MM.1S (cell line): Measurements from ENCODE around the gene RAI1.

Experiments
- DNase-seq: peaks from one replicate; pipeline ENCODE4 v3.0.0-alpha.2; 2015
- H2AFZ ChIP-seq: fragments of 300-600 bp; sonication (generic); 2 replicates; pipeline ENCODE4 v1.6.0; 2016; ENCODE audit warnings: antibody characterized with exemption, low read length
- H3F3A ChIP-seq: fragments of 300-600 bp; sonication (generic); 2 replicates; pipeline ENCODE4 v1.6.1; 2016; ENCODE audit warnings: mild to moderate bottlenecking, antibody characterized with exemption, low read length, moderate library complexity, mixed read lengths; ENCODE audit not compliant: insufficient read depth
- H3K27ac ChIP-seq: fragments of 300-600 bp; sonication (generic); 2 replicates; pipeline ENCODE4 v1.5.1; 2016; ENCODE audit warnings: mild to moderate bottlenecking, low read length
- H3K27me3 ChIP-seq: fragments of 300-600 bp; sonication (generic); replicated peaks from 2 replicates; pipeline ENCODE4 v1.6.0; 2016; ENCODE audit warnings: low read length; ENCODE audit not compliant: insufficient read depth
- H3K36me3 ChIP-seq: fragments of 300-600 bp; sonication (generic); replicated peaks from 2 replicates; pipeline ENCODE4 v1.6.1; 2016; ENCODE audit warnings: mild to moderate bottlenecking, low read length, mixed read lengths; ENCODE audit not compliant: insufficient read depth
- H3K4me1 ChIP-seq: fragments of 300-600 bp; sonication (generic); 2 replicates; pipeline ENCODE4 v1.6.1; 2016; ENCODE audit warnings: low read length, mixed read lengths
- H3K4me2 ChIP-seq: fragments of 300-600 bp; sonication (generic); 2 replicates; pipeline ENCODE4 v1.6.0; 2016; ENCODE audit warnings: low read depth, low read length
- H3K4me3 ChIP-seq: fragments of 300-600 bp; sonication (generic); 2 replicates; pipeline ENCODE4 v1.5.1; 2016; ENCODE audit warnings: low read length, mixed read lengths
- H3K79me2 ChIP-seq: fragments of 300-600 bp; sonication (generic); 2 replicates; pipeline ENCODE4 v1.6.1; 2016; ENCODE audit warnings: mixed run types, low read length, mixed read lengths
- H3K9ac ChIP-seq: fragments of 300-600 bp; sonication (generic); 2 replicates; pipeline ENCODE4 v1.6.1; 2016; ENCODE audit warnings: low read length, mixed read lengths
- H3K9me2 ChIP-seq: fragments of 300-600 bp; sonication (generic); replicated peaks from 2 replicates; pipeline ENCODE4 v1.6.1; 2016; ENCODE audit warnings: mild to moderate bottlenecking, low read length, mixed read lengths; ENCODE audit not compliant: insufficient read depth
- H3K9me3 ChIP-seq: fragments of 300-600 bp; sonication (generic); replicated peaks from 2 replicates; pipeline ENCODE4 v1.6.1; 2016; ENCODE audit warnings: mild to moderate bottlenecking, low read length, mixed read lengths; ENCODE audit not compliant: insufficient read depth
- H4K20me1 ChIP-seq: fragments of 300-600 bp; sonication (generic); 2 replicates; pipeline ENCODE4 v1.6.1; 2016; ENCODE audit warnings: mild to moderate bottlenecking, low read length, moderate library complexity, mixed read lengths; ENCODE audit not compliant: insufficient read depth
- CTCF ChIP-seq: fragments of 300-600 bp; sonication (generic); IDR thresholded peaks from 2 replicates; pipeline ENCODE4 v1.5.1; 2016; ENCODE audit warnings: antibody characterized with exemption, low read length, mixed read lengths
- EZH2 ChIP-seq: fragments of 300-600 bp; sonication (generic); optimal IDR thresholded peaks from 2 replicates; pipeline ENCODE3; 2017; ENCODE audit warnings: low read depth, mild to moderate bottlenecking, antibody characterized with exemption, low read length, mixed read lengths
- EZH2phosphoT487 ChIP-seq: fragments of 300-600 bp; sonication (generic); IDR thresholded peaks from 2 replicates; pipeline ENCODE4 v1.6.1; 2018; ENCODE audit warnings: antibody characterized with exemption, low read length

Gene RAI1

GRCh38 chr17:17766077-17766743 is 85.0 kb downstream of the RAI1 start:
- no peak overlapping the region for H3K27ac ChIP-seq
- H3K9ac ChIP-seq: no peak overlapping the region
- DNase-seq: no peak

DNA sequence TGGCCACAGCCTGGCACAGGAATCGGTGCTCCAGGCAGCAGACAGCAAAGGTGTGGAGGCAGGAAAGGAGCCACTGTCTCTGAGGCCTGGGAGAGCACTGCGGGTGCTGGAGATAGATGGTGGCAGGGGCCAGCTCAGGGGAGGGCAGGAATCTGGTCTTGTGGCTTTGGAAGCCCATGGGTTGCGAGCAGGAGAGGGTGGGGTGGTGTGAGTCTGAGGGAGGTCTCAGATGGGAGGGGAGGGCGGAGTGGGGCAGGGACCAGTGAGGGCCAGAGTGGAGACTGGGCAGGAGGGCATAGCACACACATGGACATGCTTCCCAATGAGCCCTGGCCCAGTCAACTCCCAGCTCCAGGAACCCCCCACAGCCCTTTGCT is 85.5 kb downstream of the RAI1 start:
- Histone ChIP-seq H3K4me1 (no peaks in the 10 kb centered on the region), H3F3A (no peaks in the 10 kb centered on the region), H3K79me2 (peaks cover 14% of the 10 kb centered on the region; the same call in 1 of the 2 replicates), H3K4me2 (no peak overlapping the region), H3K4me3 (no peak overlapping the region), H3K36me3 (no peaks in the 10 kb centered on the region), H3K27me3 (no peaks in the 10 kb centered on the region), H3K9me2 (no peaks in the 10 kb centered on the region), H3K9ac (no peak overlapping the region), H3K27ac (no peak overlapping the region), H4K20me1 (no peaks in the 10 kb centered on the region), H2AFZ (no peak overlapping the region), H3K9me3 (no peaks in the 10 kb centered on the region)
- TF ChIP-seq EZH2 (no peak), EZH2phosphoT487 (no peak), CTCF (no peak)
- DNase-seq: no peak

More at GRCh38 chr17:17766077-17766743, 85.0 kb downstream of the RAI1 start:
- H2AFZ ChIP-seq: no peak overlapping the region
- no peaks in the 10 kb centered on the region for H3K36me3 ChIP-seq
- no peaks in the 10 kb centered on the region for H3K9me3 ChIP-seq
- peaks cover 15% of the 10 kb centered on the region for H3K79me2 ChIP-seq
- no peak overlapping the region for H3K4me3 ChIP-seq
- no peaks in the 10 kb centered on the region for H3K4me1 ChIP-seq
- H3F3A ChIP-seq: no peaks in the 10 kb centered on the region
- TF ChIP-seq CTCF (no peak), EZH2phosphoT487 (no peak), EZH2 (no peak)
- H3K4me2 ChIP-seq: no peak overlapping the region
- H4K20me1 ChIP-seq: no peaks in the 10 kb centered on the region
- no peaks in the 10 kb centered on the region for H3K9me2 ChIP-seq
- H3K27me3 ChIP-seq: no peaks in the 10 kb centered on the region

DNA sequence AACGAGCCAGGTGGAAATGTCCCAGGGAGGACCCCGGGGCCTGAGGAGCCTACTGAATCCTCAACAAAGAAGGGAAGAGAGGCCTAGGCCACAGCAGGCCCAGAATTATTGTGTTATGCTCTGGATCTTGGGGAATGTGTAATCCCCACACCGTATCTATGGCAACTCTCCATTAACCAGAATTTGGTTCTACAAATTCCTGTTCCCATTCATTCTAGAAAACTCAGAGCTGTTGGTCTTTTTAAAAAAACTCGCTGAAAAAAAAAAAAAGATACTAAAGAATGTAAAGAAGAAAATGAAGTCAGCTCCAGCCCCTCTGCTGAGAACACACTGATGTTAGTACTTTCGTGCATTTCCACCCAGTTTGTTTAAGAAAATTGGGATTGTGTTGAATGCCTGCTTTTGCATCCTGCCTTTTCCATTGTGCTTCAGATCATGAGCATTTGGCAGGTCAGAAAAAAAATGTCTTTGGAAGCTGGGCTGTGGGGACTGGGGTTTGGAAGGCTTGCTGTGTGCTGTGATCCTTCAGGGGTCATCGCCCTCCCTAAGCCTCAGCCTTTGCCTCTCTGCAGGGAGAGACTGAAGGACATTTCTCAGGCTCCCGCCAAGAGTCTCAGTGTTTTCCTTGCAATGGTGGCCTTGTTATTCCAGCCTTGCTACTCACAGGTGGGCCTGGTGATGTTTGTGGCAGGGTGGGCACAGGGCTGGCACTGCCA is 86.1 kb downstream of the RAI1 start:
- Histone ChIP-seq H3K4me1 (no peaks in the 10 kb centered on the region), H3K9ac (no peak overlapping the region), H3K9me2 (no peaks in the 10 kb centered on the region), H2AFZ (no peak overlapping the region), H3K79me2 (peaks cover 14% of the 10 kb centered on the region; the same call in 1 of the 2 replicates), H3K36me3 (no peaks in the 10 kb centered on the region), H3K4me2 (no peak overlapping the region), H3F3A (no peaks in the 10 kb centered on the region), H3K27ac (no peak overlapping the region), H3K4me3 (no peak overlapping the region), H4K20me1 (no peaks in the 10 kb centered on the region), H3K9me3 (no peaks in the 10 kb centered on the region), H3K27me3 (no peaks in the 10 kb centered on the region)
- TF ChIP-seq CTCF: no peak
- TF ChIP-seq EZH2phosphoT487: no peak
- TF ChIP-seq EZH2: no peak
- DNase-seq: no peak
